GM12891 (cell line): ENCODE data around the gene ANTKMT.

ENCODE experiments used
- PAX5 ChIP-seq: IDR thresholded peaks from 2 replicates; pipeline ENCODE4 v1.6.1; 2011; ENCODE audit warnings: low read length, moderate library complexity, mild to moderate bottlenecking; ENCODE audit not compliant: insufficient read depth, severe bottlenecking
- POLR2A ChIP-seq: IDR thresholded peaks from 2 replicates; pipeline ENCODE4 v1.6.1; 2011; ENCODE audit warnings: low read depth, low read length, control low read depth
- POLR2AphosphoS5 ChIP-seq: IDR thresholded peaks from 2 replicates; pipeline ENCODE4 v1.6.1; 2011; ENCODE audit warnings: low read depth, low read length, control low read depth
- POU2F2 ChIP-seq: IDR thresholded peaks from 2 replicates; pipeline ENCODE4 v1.6.1; 2011; ENCODE audit warnings: low read depth, mild to moderate bottlenecking, control low read depth, low read length, moderate library complexity
- TAF1 ChIP-seq: IDR thresholded peaks from 2 replicates; pipeline ENCODE4 v1.6.1; 2011; ENCODE audit warnings: low read depth, low read length, control low read depth

GRCh38 chr16:705431-706188 lies 15.3 kb upstream of the ANTKMT start, which contains the start of gene FBXL16:
- TF ChIP-seq POLR2A (no peak), POU2F2 (no peak), POLR2AphosphoS5 (no peak), PAX5 (no peak), TAF1 (no peak)
